ENCODE measurements around the gene LHFPL2. TPM values are rescaled to one million over a fixed set of nuclear protein-coding genes. Genes with fewer than 3 reads are reported as not detected.

Gene LHFPL2
- total RNA-seq, 1 donor from 2014 or later = 47.6 TPM

DNA sequence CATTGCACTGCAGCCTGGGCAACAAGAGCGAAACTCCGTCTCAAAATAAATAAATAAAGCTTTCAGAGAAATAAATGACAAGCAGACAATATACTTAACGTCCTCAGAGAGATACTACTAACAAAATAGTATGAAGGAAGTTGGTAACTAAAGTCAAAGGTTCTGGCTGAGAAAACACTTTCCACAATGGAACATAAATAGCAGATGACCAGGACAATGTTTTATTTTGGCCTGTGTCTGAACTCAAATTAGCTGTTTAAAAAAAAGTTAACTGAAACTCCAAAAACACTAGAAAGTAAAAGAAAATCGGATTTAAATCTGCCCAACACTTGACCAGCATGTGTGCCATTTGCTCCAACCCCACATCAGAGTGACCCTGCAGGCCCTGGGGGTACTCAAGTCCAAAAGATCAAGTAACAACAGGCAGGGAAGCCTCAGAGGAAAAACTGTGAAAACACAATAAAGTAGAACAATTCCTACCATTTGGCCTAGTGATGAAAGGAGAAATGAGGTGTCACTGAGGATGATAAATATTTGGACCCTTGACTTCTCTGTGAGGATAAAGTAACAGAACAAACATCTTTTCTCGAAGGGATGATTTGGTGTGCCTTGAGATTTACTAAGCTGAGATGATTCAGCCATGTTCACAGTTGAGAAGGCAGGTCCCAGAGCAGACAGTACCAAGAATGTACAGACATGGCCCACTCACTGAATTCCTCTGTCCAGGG, 47.7 kb downstream of the LHFPL2 start:
- Mint-ChIP-seq H3K27ac (ENCODE audit: unreplicated experiment) (no peak overlapping the region), H3K9me3 (ENCODE audit: unreplicated experiment) (no peaks in the 10 kb centered on the region), H3K4me3 (ENCODE audit: unreplicated experiment) (no peak overlapping the region), H3K36me3 (ENCODE audit: low read depth, unreplicated experiment) (peaks cover 3% of the 10 kb centered on the region), H3K4me1 (ENCODE audit: unreplicated experiment) (peaks cover 21% of the 10 kb centered on the region), H3K27me3 (ENCODE audit: unreplicated experiment) (no peaks in the 10 kb centered on the region)
- no peak for DNase-seq (ENCODE audit: low spot score)
- TF ChIP-seq, protein P1, sequence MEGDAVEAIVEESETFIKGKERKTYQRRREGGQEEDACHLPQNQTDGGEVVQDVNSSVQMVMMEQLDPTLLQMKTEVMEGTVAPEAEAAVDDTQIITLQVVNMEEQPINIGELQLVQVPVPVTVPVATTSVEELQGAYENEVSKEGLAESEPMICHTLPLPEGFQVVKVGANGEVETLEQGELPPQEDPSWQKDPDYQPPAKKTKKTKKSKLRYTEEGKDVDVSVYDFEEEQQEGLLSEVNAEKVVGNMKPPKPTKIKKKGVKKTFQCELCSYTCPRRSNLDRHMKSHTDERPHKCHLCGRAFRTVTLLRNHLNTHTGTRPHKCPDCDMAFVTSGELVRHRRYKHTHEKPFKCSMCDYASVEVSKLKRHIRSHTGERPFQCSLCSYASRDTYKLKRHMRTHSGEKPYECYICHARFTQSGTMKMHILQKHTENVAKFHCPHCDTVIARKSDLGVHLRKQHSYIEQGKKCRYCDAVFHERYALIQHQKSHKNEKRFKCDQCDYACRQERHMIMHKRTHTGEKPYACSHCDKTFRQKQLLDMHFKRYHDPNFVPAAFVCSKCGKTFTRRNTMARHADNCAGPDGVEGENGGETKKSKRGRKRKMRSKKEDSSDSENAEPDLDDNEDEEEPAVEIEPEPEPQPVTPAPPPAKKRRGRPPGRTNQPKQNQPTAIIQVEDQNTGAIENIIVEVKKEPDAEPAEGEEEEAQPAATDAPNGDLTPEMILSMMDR (IDR thresholded peaks at IDR 0.05; ENCODE audit: unreplicated experiment) = no peak

DNA sequence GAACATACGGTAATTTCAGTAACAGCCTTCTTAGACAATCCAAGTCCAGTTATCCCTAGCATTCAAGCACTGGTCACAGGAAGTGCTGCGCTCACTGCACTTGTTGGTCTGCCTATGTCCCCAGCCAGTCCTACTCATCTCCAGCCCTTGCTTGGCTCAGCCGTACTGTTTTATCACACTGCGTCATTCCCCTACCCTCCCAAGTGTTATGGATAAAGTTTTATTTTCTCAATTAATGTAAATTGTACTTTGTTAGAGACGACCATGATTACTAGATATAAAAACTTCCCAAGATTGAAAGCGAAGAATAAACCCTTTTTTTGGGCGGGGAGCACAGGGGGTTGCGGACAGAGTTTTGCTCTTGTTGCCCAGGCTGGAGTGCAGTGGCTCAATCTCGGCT, 49.6 kb downstream of the LHFPL2 start:
- Mint-ChIP-seq H3K4me3 (ENCODE audit: unreplicated experiment) (no peak overlapping the region), H3K36me3 (ENCODE audit: low read depth, unreplicated experiment) (peaks cover 3% of the 10 kb centered on the region), H3K9me3 (ENCODE audit: unreplicated experiment) (no peaks in the 10 kb centered on the region), H3K27ac (ENCODE audit: unreplicated experiment) (no peak overlapping the region), H3K4me1 (ENCODE audit: unreplicated experiment) (peaks cover 21% of the 10 kb centered on the region), H3K27me3 (ENCODE audit: unreplicated experiment) (no peaks in the 10 kb centered on the region)
- no peak for DNase-seq (ENCODE audit: low spot score)
- TF ChIP-seq, protein P1 (IDR thresholded peaks at IDR 0.05; ENCODE audit: unreplicated experiment) = no peak

DNA sequence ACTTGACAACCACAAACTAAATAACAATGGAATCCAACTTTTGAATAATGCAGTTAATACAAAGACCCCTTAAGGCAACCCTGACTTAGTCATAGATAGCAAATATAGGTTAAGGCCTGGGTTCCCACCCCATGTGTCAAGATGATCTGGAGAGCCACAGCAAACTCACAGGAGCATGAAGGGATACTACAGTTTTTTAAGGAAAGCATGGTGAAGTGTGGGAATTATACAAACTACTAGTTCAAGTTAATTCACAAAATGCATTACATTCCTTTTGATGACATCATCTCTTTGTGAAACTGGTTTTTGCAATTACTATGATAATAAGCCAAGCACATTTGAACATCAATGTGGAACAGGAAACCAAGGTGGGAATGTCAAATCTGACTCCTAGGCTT, 50.6 kb downstream of the LHFPL2 start:
- no peak overlapping the region for H3K4me3 Mint-ChIP-seq (ENCODE audit: unreplicated experiment)
- TF ChIP-seq, protein P1 (IDR thresholded peaks at IDR 0.05; ENCODE audit: unreplicated experiment) = no peak
- H3K36me3 Mint-ChIP-seq (ENCODE audit: low read depth, unreplicated experiment) = peaks cover 3% of the 10 kb centered on the region
- no peak overlapping the region for H3K27ac Mint-ChIP-seq (ENCODE audit: unreplicated experiment)
- peaks cover 3% of the 10 kb centered on the region for H3K27me3 Mint-ChIP-seq (ENCODE audit: unreplicated experiment)
- DNase-seq (ENCODE audit: low spot score) = no peak
- H3K4me1 Mint-ChIP-seq (ENCODE audit: unreplicated experiment) = peaks cover 21% of the 10 kb centered on the region
- H3K9me3 Mint-ChIP-seq (ENCODE audit: unreplicated experiment) = no peaks in the 10 kb centered on the region

DNA sequence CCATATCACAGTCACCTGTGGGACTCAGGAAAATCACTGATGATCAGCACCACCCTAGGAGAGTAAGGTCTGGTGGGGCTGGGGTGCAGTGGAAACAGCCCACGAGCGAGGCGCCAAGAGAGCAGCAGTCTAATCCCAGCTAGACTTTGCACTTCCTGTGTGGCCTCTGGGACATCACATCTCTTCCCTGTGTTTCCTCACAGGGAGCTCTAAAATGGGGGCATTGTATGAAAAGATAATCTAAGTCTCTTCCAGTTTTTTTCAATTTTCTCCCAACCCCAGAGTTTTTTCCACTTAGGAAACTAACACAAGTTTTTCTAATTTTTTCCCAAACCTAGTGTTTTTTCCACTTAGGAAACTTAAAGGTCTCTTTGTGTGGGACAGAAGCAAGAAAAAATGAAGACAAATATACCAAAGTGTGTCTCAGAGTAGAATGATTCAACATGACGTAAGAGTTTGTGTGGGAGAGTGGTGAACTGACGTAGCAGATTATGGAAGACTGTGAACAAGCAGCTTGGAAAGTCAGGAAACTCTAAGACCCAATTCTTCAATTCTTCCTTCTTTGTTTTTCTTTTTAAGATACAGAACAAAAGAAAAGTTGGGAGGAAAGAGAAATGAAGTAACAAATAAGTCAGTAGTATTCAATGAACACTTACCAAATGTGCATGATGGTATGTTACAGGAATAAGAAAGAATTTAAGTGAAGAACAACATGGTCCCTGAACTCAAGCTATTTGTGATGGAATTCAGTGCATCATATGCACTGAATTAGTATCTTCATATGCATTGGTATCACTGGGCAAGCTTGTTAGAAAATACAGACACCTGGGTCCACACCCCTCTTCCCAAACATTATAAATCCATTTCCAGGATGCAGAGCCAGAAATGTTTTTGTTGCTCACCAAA, 51.3 kb downstream of the LHFPL2 start:
- no peak overlapping the region for H3K4me3 Mint-ChIP-seq (ENCODE audit: unreplicated experiment)
- H3K36me3 Mint-ChIP-seq (ENCODE audit: low read depth, unreplicated experiment) = peaks cover 6% of the 10 kb centered on the region
- peaks cover 3% of the 10 kb centered on the region for H3K27me3 Mint-ChIP-seq (ENCODE audit: unreplicated experiment)
- H3K4me1 Mint-ChIP-seq (ENCODE audit: unreplicated experiment) = peaks cover 23% of the 10 kb centered on the region
- no peak for DNase-seq (ENCODE audit: low spot score)
- H3K27ac Mint-ChIP-seq (ENCODE audit: unreplicated experiment) = no peak overlapping the region
- no peaks in the 10 kb centered on the region for H3K9me3 Mint-ChIP-seq (ENCODE audit: unreplicated experiment)
- TF ChIP-seq, protein P1 (IDR thresholded peaks at IDR 0.05; ENCODE audit: unreplicated experiment) = no peak
